AG04450 (cell line): ENCODE measurements around the gene SPEF1. TPM values are rescaled to one million over a fixed set of nuclear protein-coding genes. Genes with fewer than 3 reads are reported as not detected.

Experiments used
- CTCF ChIA-PET: fragments of 300-600, 350-600 bp; formaldehyde crosslinking; extraction: SDS; loops from one replicate; lab custom pipeline; 2022; ENCODE audit warnings: antibody characterized with exemption, inconsistent platforms; lab: Charles Lee
- POLR2A ChIA-PET: fragments of 350-600 bp; formaldehyde crosslinking; extraction: SDS; loops from one replicate; lab custom pipeline; 2021; ENCODE audit warnings: antibody characterized with exemption, inconsistent platforms; lab: Yijun Ruan, JAX
- DNase-seq: peaks from one replicate; pipeline ENCODE4 v3.0.0-alpha.2; 2011; ENCODE audit warnings: low read depth, low spot score
- H3K27ac ChIP-seq: one replicate; pipeline ENCODE4 v1.5.1; 2012; ENCODE audit warnings: low read depth, low read length, control low read depth
- H3K27me3 ChIP-seq: one replicate; pipeline ENCODE4 v1.6.0; 2012; ENCODE audit warnings: low read length; ENCODE audit not compliant: control insufficient read depth, insufficient read depth
- H3K4me3 ChIP-seq: 2 replicates; pipeline ENCODE4 v1.5.1; 2011; ENCODE audit warnings: mild to moderate bottlenecking, low read depth, low read length, control low read depth
- H3K9me3 ChIP-seq: 2 replicates; pipeline ENCODE4 v1.5.1; 2012; ENCODE audit warnings: low read length; ENCODE audit not compliant: control insufficient read depth, insufficient read depth
- CTCF ChIP-seq: IDR thresholded peaks from 2 replicates; pipeline ENCODE4 v1.5.1; 2011; ENCODE audit warnings: low read depth, low read length, control low read depth, inconsistent platforms
- polyA plus RNA-seq: library from polyadenylated mRNA; depleted of rRNA; stranded (reverse); fragments of >200 nt; gene quantifications from 2 replicates; pipeline ENCODE4 v1.2.3, GENCODE V29; 2011

Gene SPEF1
- polyA plus RNA-seq, 1 experiment, result 0.12 TPM

DNA sequence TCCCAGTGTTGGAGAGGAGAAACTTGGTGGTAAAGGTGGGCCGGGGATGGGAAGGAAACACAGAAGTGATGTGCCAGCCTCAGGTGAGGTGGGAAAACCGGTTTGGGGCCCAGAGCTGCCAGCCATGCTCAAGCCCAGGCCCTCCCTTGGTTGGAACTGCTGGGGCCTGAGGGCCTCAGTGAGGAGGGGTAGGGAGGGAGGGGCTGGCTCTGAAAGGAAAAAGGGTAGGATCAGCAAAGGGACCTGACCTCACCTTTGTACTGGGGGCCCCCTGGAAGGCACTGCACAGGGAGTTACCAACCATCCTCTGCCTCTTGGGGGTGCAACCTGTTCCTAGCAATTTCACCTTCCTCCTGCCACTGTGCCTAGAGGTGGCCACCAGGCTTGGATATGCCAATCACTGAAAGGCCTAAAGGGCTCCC is 1.8 kb upstream of the SPEF1 start:
- ChIA-PET POLR2A (no interaction called here), CTCF (interaction anchor here (0.7 kb wide), 1 partner anchor 30 kb away, joined by 3 read pairs; no protein-coding TSS in a partner anchor)
- no peak for TF ChIP-seq CTCF
- Histone ChIP-seq H3K27ac (peak overlapping the region; percentile 11), H3K27me3 (peaks cover 7% of the 10 kb centered on the region), H3K9me3 (peaks cover 4% of the 10 kb centered on the region; the same call in 1 of the 2 replicates), H3K4me3 (no peak overlapping the region)
- no peak for DNase-seq

GRCh38 chr20:3782597-3782996 is 1.3 kb upstream of the SPEF1 start:
- Histone ChIP-seq H3K27ac (no peak overlapping the region), H3K4me3 (no peak overlapping the region), H3K9me3 (peaks cover 4% of the 10 kb centered on the region; the same call in 1 of the 2 replicates), H3K27me3 (peaks cover 7% of the 10 kb centered on the region)
- DNase-seq, result no peak
- ChIA-PET CTCF (interaction anchor here (1.1 to 1.7 kb wide), 2 partner anchors 36 to 66 kb away, joined by 3 to 14 read pairs; no protein-coding TSS in a partner anchor), POLR2A (no interaction called here)
- TF ChIP-seq CTCF, result no peak

GRCh38 chr20:3778976-3779375 is 2.3 kb downstream of the SPEF1 start:
- DNase-seq, result no peak
- Histone ChIP-seq H3K27me3 (peaks cover 7% of the 10 kb centered on the region), H3K4me3 (no peak overlapping the region), H3K9me3 (no peaks in the 10 kb centered on the region), H3K27ac (no peak overlapping the region)
- TF ChIP-seq CTCF, result no peak
- POLR2A ChIA-PET, result interaction anchor here (0.5 to 1.7 kb wide), 2 partner anchors 11 to 248 kb away, joined by 12 to 14 read pairs; partner anchors contain the start of gene ADISSP
- CTCF ChIA-PET, result interaction anchor here (0.9 to 2.8 kb wide), 4 partner anchors 11 to 105 kb away, joined by 3 to 18 read pairs (median 6); partner anchors contain the start of gene ADISSP

DNA sequence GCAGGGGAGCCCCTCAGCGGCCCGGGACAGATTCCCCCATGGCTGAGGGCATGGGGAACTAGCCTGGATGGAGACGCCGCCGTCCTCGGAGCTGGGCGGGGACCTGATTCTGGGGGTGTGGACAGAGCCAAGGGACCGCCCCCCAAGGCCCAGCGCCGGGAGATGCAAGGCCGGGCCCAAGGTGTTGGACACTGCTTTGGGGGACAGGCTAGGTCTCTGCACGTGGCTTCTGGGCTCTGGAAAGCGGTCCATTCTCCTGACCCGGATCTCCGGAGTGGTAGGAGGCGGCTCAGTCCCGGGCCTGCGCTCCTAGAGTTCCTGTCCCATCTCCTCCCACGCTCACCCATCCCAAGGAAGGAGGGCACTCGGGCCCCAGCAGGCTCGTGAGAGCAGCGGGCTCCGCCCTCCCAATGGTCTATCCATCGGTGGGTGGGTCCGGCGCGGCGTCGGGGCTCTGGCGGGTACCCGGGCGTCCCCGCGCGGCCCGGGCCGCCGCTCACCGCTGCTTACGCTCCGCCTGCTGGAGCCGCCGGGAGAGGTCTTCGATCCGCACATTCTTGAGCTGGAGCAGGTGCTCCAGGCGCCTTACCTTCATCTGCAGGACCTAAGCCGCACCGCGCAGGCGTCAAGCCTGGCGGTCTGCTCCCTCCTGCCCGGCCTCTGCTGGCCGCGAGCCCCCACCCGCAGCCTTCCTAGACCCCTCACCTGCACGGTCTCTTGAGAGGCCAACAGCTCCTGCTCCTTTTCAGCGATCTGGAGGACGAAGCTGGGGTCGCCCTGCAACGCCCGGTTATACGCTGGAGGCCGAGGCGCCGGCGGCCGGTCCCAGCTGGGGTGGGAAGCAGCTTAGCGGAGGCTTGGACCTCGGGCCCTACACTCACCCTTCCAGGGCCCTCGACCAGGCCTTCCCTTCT is 3.3 kb downstream of the SPEF1 start:
- Histone ChIP-seq H3K9me3 (no peaks in the 10 kb centered on the region), H3K27me3 (peaks cover 7% of the 10 kb centered on the region), H3K27ac (no peak overlapping the region), H3K4me3 (peak overlapping the region; percentile 60)
- ChIA-PET CTCF (interaction anchor here (0.6 to 2.8 kb wide), 7 partner anchors 8 to 314 kb away, joined by 3 to 18 read pairs (median 3); partner anchors contain the start of genes ADISSP and CENPB), POLR2A (interaction anchor here (0.7 to 1.7 kb wide), 2 partner anchors 10 to 67 kb away, joined by 3 to 14 read pairs; partner anchors contain the start of gene ADISSP)
- TF ChIP-seq CTCF, result no peak
- DNase-seq, result no peak
